K562 (cell line): ENCODE data around the gene PLCB1. TPM values are rescaled to one million over a fixed set of nuclear protein-coding genes. Genes with fewer than 3 reads are reported as not detected.

Experiments
- ATAC-seq: fragments of 200-7000 bp; cut with Tn5 transposase; 3 replicates; pipeline ENCODE4 v1.9.1; 2020; ENCODE audit warnings: moderate library complexity
- BruUV-seq: library from RNA; stranded (reverse); fragments of 400-500 nt; replicated peaks from 2 replicates; lab custom pipeline; 2021; lab: Mats Ljungman, UMichigan
- CTCF ChIA-PET: fragments of 300-600 bp; formaldehyde crosslinking; extraction: SDS; loops from one replicate; lab custom pipeline; 2021; ENCODE audit warnings: low intra/inter-chr PET ratio; lab: Yijun Ruan, JAX
- POLR2A ChIA-PET: fragments of 300-600, 350-650 bp; sonication (Branson Sonifier 250); formaldehyde crosslinking; extraction: SDS; loops from one replicate; lab custom pipeline; 2021; ENCODE audit warnings: antibody characterized with exemption, inconsistent platforms; lab: Yijun Ruan, JAX
- DNase-seq, 4 experiments: peaks; one replicate each; pipeline versions ENCODE4 v3.0.0 to v3.0.0-alpha.2; 2011 to 2018; ENCODE audit warnings: low spot score in 3 of 4, mixed read lengths in 3 of 4; ENCODE audit errors: extremely low read depth in 1 of 4
- FAIRE-seq: peaks from 2 replicates; lab custom pipeline; 2011; peaks lifted over from hg19 to GRCh38; lab: Jason Lieb, UNC
- H2AFZ ChIP-seq: 2 replicates; pipeline ENCODE4 v1.6.0; 2011; ENCODE audit warnings: low read depth, low read length, control low read depth, inconsistent platforms
- H3K27ac ChIP-seq: fragments of 200-600 bp; 3 replicates; pipeline ENCODE4 v1.8.0; 2011; ENCODE audit warnings: low read depth, mild to moderate bottlenecking, control low read depth, inconsistent platforms, low read length, moderate library complexity, mixed read lengths; ENCODE audit errors: extremely low read depth
- H3K27me3 ChIP-seq, 2 experiments: fragments of 300-600 bp in 1 of 2; 2 replicates in 1 of 2; 3 replicates in 1 of 2; pipeline versions ENCODE4 v1.6.0 to v1.8.0; 2011; ENCODE audit warnings: inconsistent platforms in 2 of 2, low read length in 2 of 2, mild to moderate bottlenecking in 1 of 2, mixed read lengths in 1 of 2, moderate library complexity in 1 of 2; ENCODE audit not compliant: control insufficient read depth in 2 of 2, insufficient read depth in 2 of 2
- H3K36me3 ChIP-seq: fragments of 300-600 bp; 3 replicates; pipeline ENCODE4 v1.8.0; 2011; ENCODE audit warnings: mild to moderate bottlenecking, low read length, inconsistent platforms; ENCODE audit not compliant: control insufficient read depth, insufficient read depth
- H3K4me1 ChIP-seq, 2 experiments: fragments of 200-600 bp in 1 of 2; replicated peaks in 1 of 2; 2 replicates in 1 of 2; 3 replicates in 1 of 2; pipeline versions ENCODE4 v1.5.1 to v1.8.0; 2011; ENCODE audit warnings: inconsistent platforms in 2 of 2, low read length in 2 of 2, mild to moderate bottlenecking in 1 of 2, mixed read lengths in 1 of 2, moderate library complexity in 1 of 2; ENCODE audit not compliant: control insufficient read depth in 2 of 2, insufficient read depth in 2 of 2
- H3K4me2 ChIP-seq: 2 replicates; pipeline ENCODE4 v1.6.1; 2011; ENCODE audit warnings: low read length, control low read depth, inconsistent platforms, mixed read lengths; ENCODE audit not compliant: insufficient read depth
- H3K4me3 ChIP-seq: fragments of 200-600 bp; sonication (generic), shearing (Covaris generic); 2 replicates; pipeline ENCODE4 v1.5.1; 2016; ENCODE audit warnings: control low read depth, inconsistent platforms
- H3K79me2 ChIP-seq: fragments of 200-600 bp; 3 replicates; pipeline ENCODE4 v1.8.0; 2011; ENCODE audit warnings: low read length, inconsistent platforms; ENCODE audit not compliant: control insufficient read depth, insufficient read depth
- H3K9ac ChIP-seq, 2 experiments: 2 replicates each; pipeline versions ENCODE4 v1.6.0 to v1.6.1; 2011; ENCODE audit warnings: low read depth in 2 of 2, low read length in 2 of 2, control low read depth in 1 of 2, inconsistent platforms in 1 of 2, mild to moderate bottlenecking in 1 of 2, mixed read lengths in 1 of 2; ENCODE audit not compliant: insufficient read depth in 1 of 2
- H3K9me1 ChIP-seq: one replicate; pipeline ENCODE4 v1.6.0; 2011; ENCODE audit warnings: inconsistent platforms, mild to moderate bottlenecking, low read length, moderate library complexity; ENCODE audit not compliant: control insufficient read depth, insufficient read depth
- H3K9me3 ChIP-seq: replicated peaks from 2 replicates; pipeline ENCODE4 v1.5.1; 2011; ENCODE audit warnings: low read depth, low read length, inconsistent platforms; ENCODE audit not compliant: control insufficient read depth, insufficient read depth
- H4K20me1 ChIP-seq: replicated peaks from 2 replicates; pipeline ENCODE4 v1.6.1; 2011; ENCODE audit warnings: low read length, inconsistent platforms, mixed read lengths; ENCODE audit not compliant: control insufficient read depth, insufficient read depth
- ETV5 ChIP-seq: sonication (generic); formaldehyde crosslinking; IDR thresholded peaks from 2 replicates; pipeline ENCODE4 v1.4.0; 2020; ENCODE audit warnings: low read depth, mild to moderate bottlenecking, missing genetic modification reagents
- HIVEP1 ChIP-seq: fragments of 250-450 bp; sonication (Bioruptor Pico); IDR thresholded peaks from 2 replicates; pipeline ENCODE4 v1.4.0; 2020; ENCODE audit warnings: mild to moderate bottlenecking
- HMGN3 ChIP-seq: IDR thresholded peaks from 2 replicates; pipeline ENCODE4 v1.6.1; 2011; ENCODE audit warnings: borderline replicate concordance, low read depth, mild to moderate bottlenecking, mixed read lengths, low read length; ENCODE audit not compliant: insufficient read length; ENCODE audit errors: extremely low read depth
- RBM14 ChIP-seq: fragments of 200-400 bp; formaldehyde crosslinking; IDR thresholded peaks from 2 replicates; pipeline ENCODE4 v1.6.1; 2018; ENCODE audit warnings: low read depth, mild to moderate bottlenecking, low read length, moderate library complexity, borderline replicate concordance; ENCODE audit not compliant: insufficient read depth
- SIN3B ChIP-seq: fragments of 450-650 bp; IDR thresholded peaks from 2 replicates; pipeline ENCODE4 v1.6.1; 2017; ENCODE audit warnings: low read depth, mild to moderate bottlenecking, moderate library complexity
- THRAP3 ChIP-seq: fragments of 450-650 bp; IDR thresholded peaks from 2 replicates; pipeline ENCODE4 v1.6.1; 2016; ENCODE audit warnings: mild to moderate bottlenecking, inconsistent platforms, borderline replicate concordance
- USF2 ChIP-seq: sonication (generic); formaldehyde crosslinking; IDR thresholded peaks from 2 replicates; pipeline ENCODE4 v1.5.0; 2020; ENCODE audit warnings: missing genetic modification reagents
- ZBTB17 ChIP-seq: fragments of 450-650 bp; formaldehyde crosslinking; IDR thresholded peaks from 2 replicates; pipeline ENCODE4 v1.4.0; 2020; ENCODE audit warnings: mild to moderate bottlenecking
- ZNF764 ChIP-seq: fragments of 250-450 bp; sonication (Bioruptor Pico); IDR thresholded peaks from 2 replicates; pipeline ENCODE4 v1.4.0; 2020; ENCODE audit warnings: low read depth, mild to moderate bottlenecking, moderate library complexity
- WGBS: fragments of 100-300 bp; shearing (Covaris generic); methylation state at CpG from one replicate; pipeline ENCODE4 v1.1.6; 2016; ENCODE audit warnings: low coverage, mixed read lengths; ENCODE audit not compliant: insufficient coverage; ENCODE audit errors: missing lambda C conversion rate; 5-methylcytosine and 5-hydroxymethylcytosine counted together
- in situ Hi-C: fragments of 300-500 bp; cut with MboI; formaldehyde crosslinking; loops from 4 replicates; pipeline ENCODE4 v1.15.0; 2018; ENCODE audit warnings: inconsistent platforms, mixed read lengths
- intact Hi-C: fragments of 100-400 bp; cut with micrococcal nuclease; formaldehyde crosslinking; loops from 2 replicates; pipeline ENCODE4 v1.14.2; 2022
- polyA plus RNA-seq, 8 experiments: library from polyadenylated mRNA; depleted of rRNA in 4 of 8; stranded (reverse) in 5 of 8; unstranded in 3 of 8; fragments of >200 nt; fragmentation: Nextera tagmentation in 2 of 8; fragmentation: Illumina TruSeq in 1 of 8; extraction: Ambion mirVana in 2 of 8; extraction: Trizol in 1 of 8; gene quantifications; 2 replicates each; pipeline versions ENCODE4 v1.2.1 to v1.2.3, GENCODE V29; 2011 to 2014; ENCODE audit warnings: inconsistent platforms in 1 of 8, missing spikeins in 1 of 8
- total RNA-seq, 7 experiments: library from RNA; depleted of rRNA in 6 of 7; stranded (reverse); fragments of >200 nt in 6 of 7; fragmentation: Illumina TruSeq in 2 of 7; extraction: Trizol in 2 of 7; gene quantifications; 2 replicates each; pipeline versions ENCODE4 v1.2.1 to v1.2.3, GENCODE V29; 2011 to 2021; ENCODE audit warnings: low replicate concordance in 1 of 7

PLCB1 gene
- total and polyA plus RNA-seq, 9 of the 15 experiments (the other 6 are each of a cell fraction or from before 2014, with no cell fraction given), result 0.34 to 3.1 (median 1.3) TPM

- CTCF ChIA-PET, result no interaction called here
- no peaks in the 10 kb centered on the region for H3K79me2 ChIP-seq
Observed at GRCh38 chr20:8190043-8190880, 58.2 kb downstream of the PLCB1 start.

More at GRCh38 chr20:8190043-8190880, 58.2 kb downstream of the PLCB1 start:
- H3K36me3 ChIP-seq, result no peaks in the 10 kb centered on the region
- H3K9me3 ChIP-seq, result no peaks in the 10 kb centered on the region
- no peak overlapping the region for H3K9ac ChIP-seq
- POLR2A ChIA-PET, result no interaction called here
- H3K9me1 ChIP-seq, result no peaks in the 10 kb centered on the region
- in situ Hi-C loops, result no loop called here
- DNase-seq (no peak), FAIRE-seq (no peak), ATAC-seq (no peak)
- H3K4me1 ChIP-seq, result no peaks in the 10 kb centered on the region
- under 1% methylated on average over 7 of the region's 7 CpGs for WGBS
- intact Hi-C loops, result no loop called here
- H3K27me3 ChIP-seq, result no peaks in the 10 kb centered on the region
- H3K27ac ChIP-seq, result no peak overlapping the region
- H3K4me3 ChIP-seq, result no peak overlapping the region
- H3K4me2 ChIP-seq, result no peak overlapping the region
- no peak for TF ChIP-seq ETV5
- no peak for TF ChIP-seq SIN3B
- no peak for TF ChIP-seq ZNF764 (CRISPR knock-in tag)
- no peak for TF ChIP-seq HMGN3
- no peak for TF ChIP-seq USF2 (CRISPR knock-in tag)
- TF ChIP-seq ZBTB17, result no peak
- no peak for TF ChIP-seq RBM14
- TF ChIP-seq HIVEP1 (CRISPR knock-in tag), result no peak
- TF ChIP-seq THRAP3, result no peak
- no TSS peak for BruUV-seq
- H4K20me1 ChIP-seq, result no peaks in the 10 kb centered on the region
- H2AFZ ChIP-seq, result no peak overlapping the region
